Measurements from ENCODE around the gene IRS1. TPM values are rescaled to one million over a fixed set of nuclear protein-coding genes. Genes with fewer than 3 reads are reported as not detected.

The IRS1 gene
- total and polyA plus RNA-seq, 2 of the 4 experiments (the other 2 are of a cell fraction) = 21.1 to 37.1 TPM

GRCh38 chr2:226847511-226847910 is 47.9 kb upstream of the IRS1 start:
- ATAC-seq (ENCODE audit: low read depth) (no peak), DNase-seq (no peak)
- no peak overlapping the region for H2BK20ac ChIP-seq (ENCODE audit: low read depth, low read length)
- H4K5ac ChIP-seq (ENCODE audit: low read depth, low read length) = no peak overlapping the region
- H3K27me3 ChIP-seq (ENCODE audit: control insufficient read depth, insufficient read depth, low read length) = no peaks in the 10 kb centered on the region
- H3K23ac ChIP-seq (ENCODE audit: low read depth, low read length) = no peak overlapping the region
- BruUV-seq (replicated peaks) = no TSS peak
- H3K4me2 ChIP-seq (ENCODE audit: low read depth, low read length) = no peak overlapping the region
- no peaks in the 10 kb centered on the region for H3K9me3 ChIP-seq (ENCODE audit: control insufficient read depth, insufficient read depth, low read length)
- H3K56ac ChIP-seq (ENCODE audit: extremely low read depth, insufficient read depth, low read length) = no peak overlapping the region
- dilution Hi-C loops (cut with HindIII; ENCODE audit: low sequenced_read_pairs, unreplicated experiment) (no loop called here), in situ Hi-C loops (cut with MboI; ENCODE audit: low sequenced_read_pairs) (no loop called here), intact Hi-C loops (cut with micrococcal nuclease) (no loop called here)
- no peak overlapping the region for H2BK5ac ChIP-seq (ENCODE audit: low read depth, low read length, poor library complexity, severe bottlenecking)
- H2AK5ac ChIP-seq (ENCODE audit: low read depth, low read length) = no peak overlapping the region
- H2BK120ac ChIP-seq (ENCODE audit: low read depth, low read length) = no peak overlapping the region
- H3K9ac ChIP-seq (ENCODE audit: low read depth, low read length) = no peak overlapping the region
- H3K27ac ChIP-seq (ENCODE audit: insufficient read depth, low read length) = no peak overlapping the region
- no peak overlapping the region for H2BK15ac ChIP-seq (ENCODE audit: low read depth, low read length)
- no peak overlapping the region for H3K18ac ChIP-seq (ENCODE audit: low read depth, low read length)
- no CpG with 5 or more reads among the region's 2 CpGs for WGBS, 2 experiments (ENCODE audit: extremely low coverage in 2 of 2, insufficient read length in 1 of 2)
- H3K4me3 ChIP-seq (ENCODE audit: insufficient read depth, low read depth, low read length) = no peak overlapping the region
- H3K9me1 ChIP-seq (ENCODE audit: insufficient read depth, low read length) = no peaks in the 10 kb centered on the region; the same call in 1 of the 2 replicates
- no peak overlapping the region for H4K91ac ChIP-seq (ENCODE audit: insufficient read depth, low read depth, low read length)
- ChIA-PET CTCF (no interaction called here), POLR2A (ENCODE audit: unreplicated experiment) (no interaction called here)
- no peaks in the 10 kb centered on the region for H3K4me1 ChIP-seq (ENCODE audit: control insufficient read depth, insufficient read depth, low read length)
- H3K4ac ChIP-seq (ENCODE audit: low read depth, low read length) = no peak overlapping the region
- no peak overlapping the region for H2AK9ac ChIP-seq (replicated peaks; ENCODE audit: low read depth, low read length, poor library complexity)
- no peaks in the 10 kb centered on the region for H3K36me3 ChIP-seq (ENCODE audit: control insufficient read depth, insufficient read depth, low read length)
- no peak for TF ChIP-seq RCOR1 (IDR thresholded peaks at IDR 0.05; ENCODE audit: insufficient replicate concordance, low read length)
- no peak for TF ChIP-seq RAD21 (IDR thresholded peaks at IDR 0.05; ENCODE audit: low read length)
- TF ChIP-seq MXI1 (IDR thresholded peaks at IDR 0.05; ENCODE audit: borderline replicate concordance, low read depth, low read length) = no peak
- TF ChIP-seq MAZ (IDR thresholded peaks at IDR 0.05; ENCODE audit: borderline replicate concordance, low read depth, low read length) = no peak
- no peak for TF ChIP-seq RFX5 (IDR thresholded peaks at IDR 0.05; ENCODE audit: low read depth, low read length)
- no peak for TF ChIP-seq CEBPB (IDR thresholded peaks at IDR 0.05; ENCODE audit: low read depth, low read length)
- TF ChIP-seq NFE2L2 (IDR thresholded peaks at IDR 0.05; ENCODE audit: low read depth, low read length) = no peak
- no peak for TF ChIP-seq POLR2A (IDR thresholded peaks at IDR 0.05; ENCODE audit: low read depth, low read length)
- TF ChIP-seq BHLHE40 (IDR thresholded peaks at IDR 0.05; ENCODE audit: low read depth, low read length) = no peak
- TF ChIP-seq, protein P1, sequence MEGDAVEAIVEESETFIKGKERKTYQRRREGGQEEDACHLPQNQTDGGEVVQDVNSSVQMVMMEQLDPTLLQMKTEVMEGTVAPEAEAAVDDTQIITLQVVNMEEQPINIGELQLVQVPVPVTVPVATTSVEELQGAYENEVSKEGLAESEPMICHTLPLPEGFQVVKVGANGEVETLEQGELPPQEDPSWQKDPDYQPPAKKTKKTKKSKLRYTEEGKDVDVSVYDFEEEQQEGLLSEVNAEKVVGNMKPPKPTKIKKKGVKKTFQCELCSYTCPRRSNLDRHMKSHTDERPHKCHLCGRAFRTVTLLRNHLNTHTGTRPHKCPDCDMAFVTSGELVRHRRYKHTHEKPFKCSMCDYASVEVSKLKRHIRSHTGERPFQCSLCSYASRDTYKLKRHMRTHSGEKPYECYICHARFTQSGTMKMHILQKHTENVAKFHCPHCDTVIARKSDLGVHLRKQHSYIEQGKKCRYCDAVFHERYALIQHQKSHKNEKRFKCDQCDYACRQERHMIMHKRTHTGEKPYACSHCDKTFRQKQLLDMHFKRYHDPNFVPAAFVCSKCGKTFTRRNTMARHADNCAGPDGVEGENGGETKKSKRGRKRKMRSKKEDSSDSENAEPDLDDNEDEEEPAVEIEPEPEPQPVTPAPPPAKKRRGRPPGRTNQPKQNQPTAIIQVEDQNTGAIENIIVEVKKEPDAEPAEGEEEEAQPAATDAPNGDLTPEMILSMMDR (conservative IDR thresholded peaks at IDR 0.05; ENCODE audit: low read depth, low read length) = no peak
- TF ChIP-seq, protein P2, sequence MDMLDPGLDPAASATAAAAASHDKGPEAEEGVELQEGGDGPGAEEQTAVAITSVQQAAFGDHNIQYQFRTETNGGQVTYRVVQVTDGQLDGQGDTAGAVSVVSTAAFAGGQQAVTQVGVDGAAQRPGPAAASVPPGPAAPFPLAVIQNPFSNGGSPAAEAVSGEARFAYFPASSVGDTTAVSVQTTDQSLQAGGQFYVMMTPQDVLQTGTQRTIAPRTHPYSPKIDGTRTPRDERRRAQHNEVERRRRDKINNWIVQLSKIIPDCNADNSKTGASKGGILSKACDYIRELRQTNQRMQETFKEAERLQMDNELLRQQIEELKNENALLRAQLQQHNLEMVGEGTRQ (IDR thresholded peaks at IDR 0.05; ENCODE audit: low read depth, low read length) = no peak
- no peak for TF ChIP-seq ELK1 (IDR thresholded peaks at IDR 0.05; ENCODE audit: borderline replicate concordance, low read depth, low read length)
- no peak for TF ChIP-seq SMC3 (IDR thresholded peaks at IDR 0.05; ENCODE audit: low read depth, low read length)
- TF ChIP-seq MAFK (IDR thresholded peaks at IDR 0.05; ENCODE audit: low read depth, low read length) = no peak
- TF ChIP-seq FOS (IDR thresholded peaks at IDR 0.05; ENCODE audit: low read depth, low read length) = no peak
- TF ChIP-seq CHD1 (IDR thresholded peaks at IDR 0.05; ENCODE audit: low read depth, low read length) = no peak
- H4K20me1 ChIP-seq (ENCODE audit: insufficient read depth, low read length) = peaks cover 3% of the 10 kb centered on the region; the same call in 1 of the 2 replicates
- no peak overlapping the region for H3K14ac ChIP-seq (replicated peaks; ENCODE audit: low read depth, low read length)
- no peak overlapping the region for H2AFZ ChIP-seq (replicated peaks; ENCODE audit: low read length, poor library complexity)
- no peak overlapping the region for H4K8ac ChIP-seq (ENCODE audit: low read depth in 2 of 2, low read length in 2 of 2)
- peaks cover 25 to 34% of the 10 kb centered on the region in 2 experiments for H3K79me1 ChIP-seq (ENCODE audit: low read depth in 1 of 2, low read length in 2 of 2)

All from IMR-90 (cell line).